GM23338 (cell line): ENCODE data around the gene C2orf49. TPM values are rescaled to one million over a fixed set of nuclear protein-coding genes. Genes with fewer than 3 reads are reported as not detected.

ENCODE experiments used
- ATAC-seq: fragments of 200-7000 bp; cut with Tn5 transposase; 3 replicates; pipeline ENCODE4 v1.9.1; 2020
- DNase-seq: peaks from one replicate; pipeline ENCODE4 v3.0.0-alpha.2; 2015; ENCODE audit warnings: low spot score
- H2AFZ ChIP-seq: fragments of 200-600 bp; sonication (generic); 2 replicates; pipeline ENCODE4 v1.8.0; 2016; ENCODE audit warnings: antibody characterized with exemption, mild to moderate bottlenecking, moderate library complexity
- H3F3A ChIP-seq: fragments of 200-600 bp; sonication (generic); replicated peaks from 2 replicates; pipeline ENCODE4 v1.8.0; 2017; ENCODE audit warnings: antibody characterized with exemption, mixed run types, low read depth
- H3K27ac ChIP-seq: fragments of 200-600 bp; sonication (generic); 2 replicates; pipeline ENCODE4 v1.6.1; 2016; ENCODE audit warnings: low read depth
- H3K27me3 ChIP-seq: fragments of 200-600 bp; sonication (generic); 2 replicates; pipeline ENCODE4 v1.8.0; 2016; ENCODE audit warnings: mild to moderate bottlenecking, mixed run types, moderate library complexity; ENCODE audit not compliant: insufficient read depth
- H3K36me3 ChIP-seq: fragments of 200-600 bp; sonication (generic); 2 replicates; pipeline ENCODE4 v1.8.0; 2016; ENCODE audit warnings: mild to moderate bottlenecking; ENCODE audit not compliant: insufficient read depth
- H3K4me1 ChIP-seq: fragments of 200-600 bp; sonication (generic); 2 replicates; pipeline ENCODE4 v1.8.0; 2016; ENCODE audit warnings: mild to moderate bottlenecking, moderate library complexity; ENCODE audit not compliant: insufficient read depth
- H3K4me2 ChIP-seq: fragments of 200-600 bp; sonication (generic); 2 replicates; pipeline ENCODE4 v1.7.1; 2017; ENCODE audit warnings: mixed run types
- H3K4me3 ChIP-seq: fragments of 200-600 bp; sonication (generic); 2 replicates; pipeline ENCODE4 v1.6.1; 2016; ENCODE audit warnings: mixed run types
- H3K79me2 ChIP-seq: fragments of 200-600 bp; sonication (generic); replicated peaks from 2 replicates; pipeline ENCODE4 v1.8.0; 2017; ENCODE audit warnings: mild to moderate bottlenecking; ENCODE audit not compliant: insufficient read depth
- H3K9me2 ChIP-seq: fragments of 200-600 bp; sonication (generic); 2 replicates; pipeline ENCODE4 v1.8.0; 2017; ENCODE audit not compliant: insufficient read depth
- H4K20me1 ChIP-seq: fragments of 200-600 bp; sonication (generic); replicated peaks from 2 replicates; pipeline ENCODE4 v1.8.0; 2017; ENCODE audit warnings: mild to moderate bottlenecking; ENCODE audit not compliant: insufficient read depth
- H3K27ac Mint-ChIP-seq: 2 replicates; pipeline ENCODE4 v1.8.0; 2020; ENCODE audit warnings: inconsistent platforms, mild to moderate bottlenecking, moderate library complexity, mixed read lengths
- H3K27me3 Mint-ChIP-seq: 3 replicates; pipeline ENCODE4 v1.8.0; 2022; ENCODE audit warnings: low read depth, mild to moderate bottlenecking, moderate library complexity, mixed read lengths, inconsistent platforms; ENCODE audit not compliant: insufficient read depth, poor library complexity
- H3K36me3 Mint-ChIP-seq: 3 replicates; pipeline ENCODE4 v1.8.0; 2021; ENCODE audit warnings: low read depth, mild to moderate bottlenecking, inconsistent platforms, moderate library complexity, mixed read lengths
- H3K4me1 Mint-ChIP-seq: 3 replicates; pipeline ENCODE4 v1.8.0; 2020; ENCODE audit warnings: mild to moderate bottlenecking, inconsistent platforms, mixed read lengths
- H3K4me3 Mint-ChIP-seq: 3 replicates; pipeline ENCODE4 v1.8.0; 2021; ENCODE audit warnings: moderate library complexity, mild to moderate bottlenecking, inconsistent platforms, mixed read lengths
- H3K9me3 Mint-ChIP-seq: 3 replicates; pipeline ENCODE4 v1.8.0; 2020; ENCODE audit warnings: moderate library complexity, mild to moderate bottlenecking, inconsistent platforms, mixed read lengths
- EZH2 ChIP-seq: fragments of 200-600 bp; sonication (generic); IDR thresholded peaks from one replicate; pipeline ENCODE4 v1.8.0; 2017; ENCODE audit warnings: antibody characterized with exemption, mild to moderate bottlenecking, low read depth; ENCODE audit not compliant: unreplicated experiment
- EZH2phosphoT487 ChIP-seq: fragments of 200-600 bp; sonication (generic); IDR thresholded peaks from one replicate; pipeline ENCODE4 v1.8.1; 2018; ENCODE audit warnings: antibody characterized with exemption; ENCODE audit not compliant: unreplicated experiment
- NANOG ChIP-seq: IDR thresholded peaks from 2 replicates; pipeline ENCODE4 v1.6.1; 2016; ENCODE audit warnings: antibody characterized with exemption, borderline replicate concordance
- STAT1 ChIP-seq: IDR thresholded peaks from one replicate; pipeline ENCODE4 v1.6.1; 2016; ENCODE audit warnings: antibody characterized with exemption; ENCODE audit not compliant: unreplicated experiment
- ZNF331 ChIP-seq: fragments of 250-450 bp; sonication (Bioruptor Pico); IDR thresholded peaks from 2 replicates; pipeline ENCODE4 v1.5.0; 2020; ENCODE audit warnings: low read depth, mild to moderate bottlenecking, moderate library complexity
- polyA plus RNA-seq: library from polyadenylated mRNA; unstranded; fragments of >200 nt; fragmentation: Nextera tagmentation; extraction: Ambion mirVana; gene quantifications from 2 replicates; pipeline ENCODE4 v1.2.1, GENCODE V29; 2016
- total RNA-seq: library from RNA; depleted of rRNA; stranded (reverse); fragments of >200 nt; shearing (Covaris generic); gene quantifications from 2 replicates; pipeline ENCODE4 v1.2.3, GENCODE V29; 2014
- TF ChIP-seq, protein P1 (sequence below): IDR thresholded peaks from one replicate; pipeline ENCODE4 v1.6.1; 2018; ENCODE audit warnings: antibody characterized with exemption; ENCODE audit not compliant: unreplicated experiment

C2orf49 gene
- total and polyA plus RNA-seq, 2 experiments from 2014 or later = 19.6 to 33.8 TPM

DNA sequence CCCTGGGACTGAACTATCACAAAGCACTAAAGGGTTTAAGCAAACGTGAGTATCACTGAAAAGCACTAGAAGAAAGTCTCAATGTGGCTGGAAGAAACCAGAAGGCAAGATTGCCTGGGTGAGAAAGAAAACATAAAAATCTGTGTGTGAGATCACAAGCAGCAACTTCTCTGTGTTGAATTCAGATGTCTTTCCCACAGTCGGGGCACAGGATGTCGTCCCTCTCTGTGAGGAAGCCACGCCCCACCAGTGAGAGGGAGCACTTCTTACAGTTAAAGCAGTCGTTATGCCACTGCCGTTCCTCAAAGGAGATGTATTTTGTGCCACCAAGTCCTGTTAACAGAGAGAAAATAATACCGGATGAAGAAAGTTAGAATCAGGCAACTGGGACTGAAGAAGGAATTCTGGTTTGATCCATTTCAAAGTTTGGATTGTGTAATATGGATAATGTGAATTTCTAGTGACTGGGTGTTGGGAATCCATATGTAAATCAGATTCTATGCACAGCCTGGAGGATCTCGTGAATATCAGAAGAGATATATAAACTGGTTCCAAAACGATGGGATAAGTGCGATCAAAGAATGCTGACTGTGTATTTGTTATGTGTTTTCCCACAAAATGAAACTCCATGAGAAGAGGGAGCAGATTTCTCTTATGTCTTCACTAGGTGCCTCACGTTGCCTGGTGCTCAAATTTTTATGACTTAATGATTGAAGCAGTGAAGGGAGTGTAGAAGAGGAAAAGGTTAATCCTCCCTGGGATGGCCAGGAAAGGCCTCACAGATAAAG is 24.0 kb downstream of the C2orf49 start (continued):
- TF ChIP-seq, protein P1, sequence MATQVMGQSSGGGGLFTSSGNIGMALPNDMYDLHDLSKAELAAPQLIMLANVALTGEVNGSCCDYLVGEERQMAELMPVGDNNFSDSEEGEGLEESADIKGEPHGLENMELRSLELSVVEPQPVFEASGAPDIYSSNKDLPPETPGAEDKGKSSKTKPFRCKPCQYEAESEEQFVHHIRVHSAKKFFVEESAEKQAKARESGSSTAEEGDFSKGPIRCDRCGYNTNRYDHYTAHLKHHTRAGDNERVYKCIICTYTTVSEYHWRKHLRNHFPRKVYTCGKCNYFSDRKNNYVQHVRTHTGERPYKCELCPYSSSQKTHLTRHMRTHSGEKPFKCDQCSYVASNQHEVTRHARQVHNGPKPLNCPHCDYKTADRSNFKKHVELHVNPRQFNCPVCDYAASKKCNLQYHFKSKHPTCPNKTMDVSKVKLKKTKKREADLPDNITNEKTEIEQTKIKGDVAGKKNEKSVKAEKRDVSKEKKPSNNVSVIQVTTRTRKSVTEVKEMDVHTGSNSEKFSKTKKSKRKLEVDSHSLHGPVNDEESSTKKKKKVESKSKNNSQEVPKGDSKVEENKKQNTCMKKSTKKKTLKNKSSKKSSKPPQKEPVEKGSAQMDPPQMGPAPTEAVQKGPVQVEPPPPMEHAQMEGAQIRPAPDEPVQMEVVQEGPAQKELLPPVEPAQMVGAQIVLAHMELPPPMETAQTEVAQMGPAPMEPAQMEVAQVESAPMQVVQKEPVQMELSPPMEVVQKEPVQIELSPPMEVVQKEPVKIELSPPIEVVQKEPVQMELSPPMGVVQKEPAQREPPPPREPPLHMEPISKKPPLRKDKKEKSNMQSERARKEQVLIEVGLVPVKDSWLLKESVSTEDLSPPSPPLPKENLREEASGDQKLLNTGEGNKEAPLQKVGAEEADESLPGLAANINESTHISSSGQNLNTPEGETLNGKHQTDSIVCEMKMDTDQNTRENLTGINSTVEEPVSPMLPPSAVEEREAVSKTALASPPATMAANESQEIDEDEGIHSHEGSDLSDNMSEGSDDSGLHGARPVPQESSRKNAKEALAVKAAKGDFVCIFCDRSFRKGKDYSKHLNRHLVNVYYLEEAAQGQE = no peak
- TF ChIP-seq EZH2phosphoT487 (no peak), NANOG (no peak)

DNA sequence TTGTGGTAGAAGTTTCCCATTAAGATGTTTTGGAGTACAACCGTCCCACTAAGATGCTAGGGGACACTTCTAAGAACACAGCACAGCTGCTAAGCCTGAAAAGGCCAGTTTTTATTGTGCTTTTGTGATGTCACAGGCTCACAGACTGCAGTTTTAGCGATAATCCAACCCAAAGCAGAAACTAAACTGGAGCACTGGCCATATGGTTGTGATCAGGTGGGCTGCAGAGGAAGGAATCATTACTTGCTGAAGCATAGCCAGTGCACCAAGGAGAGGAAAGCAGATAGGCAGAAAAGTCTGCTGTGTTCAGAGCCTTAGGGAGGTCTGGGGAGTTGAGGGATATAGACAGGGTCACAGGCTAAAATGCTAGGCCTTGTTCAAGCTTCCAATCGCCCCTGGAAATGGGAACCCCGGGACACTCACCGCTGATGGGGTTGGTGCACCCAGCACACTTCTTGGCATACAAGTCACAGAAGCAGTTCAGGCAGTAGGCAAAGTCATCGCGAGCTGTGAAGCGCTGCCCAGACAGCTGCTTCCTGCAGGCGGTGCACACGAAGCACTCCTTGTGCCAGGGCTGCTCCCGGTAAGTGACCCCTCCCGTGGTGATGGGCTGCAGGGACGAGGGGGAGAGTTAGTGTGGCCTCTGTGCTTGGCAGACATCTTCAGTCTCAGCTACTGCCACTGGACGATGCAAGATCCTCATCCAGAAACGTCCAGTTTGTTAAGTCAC is 25.7 kb downstream of the C2orf49 start:
- Mint-ChIP-seq H3K36me3 (peaks cover 48% of the 10 kb centered on the region), H3K27me3 (peaks cover 6% of the 10 kb centered on the region), H3K4me1 (no peaks in the 10 kb centered on the region), H3K4me3 (no peak overlapping the region), H3K27ac (no peak overlapping the region), H3K9me3 (no peaks in the 10 kb centered on the region)
- TF ChIP-seq, protein P1 = no peak
- TF ChIP-seq STAT1 (no peak), ZNF331 (CRISPR knock-in tag) (no peak), NANOG (no peak), EZH2 (no peak)
- no peaks in the 10 kb centered on the region for H3K27me3 ChIP-seq
- no peak overlapping the region for H3K4me3 ChIP-seq
- no peaks in the 10 kb centered on the region for H3K9me2 ChIP-seq
- no peak for DNase-seq
- no peaks in the 10 kb centered on the region for H4K20me1 ChIP-seq
- H2AFZ ChIP-seq = no peak overlapping the region
- H3K36me3 ChIP-seq = peaks cover 3% of the 10 kb centered on the region; the same call in 1 of the 2 replicates
- no peaks in the 10 kb centered on the region for H3F3A ChIP-seq
- H3K4me1 ChIP-seq = no peaks in the 10 kb centered on the region
- no peak overlapping the region for H3K4me2 ChIP-seq
- no peak for ATAC-seq
- H3K27ac ChIP-seq = no peak overlapping the region
- H3K79me2 ChIP-seq = no peaks in the 10 kb centered on the region
